ENCODE results near the gene ESR1. TPM values are rescaled to one million over a fixed set of nuclear protein-coding genes. Genes with fewer than 3 reads are reported as not detected.

ESR1 gene
- 1 to 10 TPM; 2.4 to 4.9 TPM for total RNA-seq
- long read RNA-seq = 0 reads

GRCh38 chr6:151807513-151808370 is at the start of gene ESR1:
Gene ESR1, plus strand, starts transcription at chr6:151807682. Its CDS starts 231 bp downstream, at chr6:151807913.
- ATAC-seq = peak; percentile 48 to 57
- intact Hi-C loops (cut with DNase I) = no loop called here
- DNase-seq = peak; percentile 29

GRCh38 chr6:151760486-151760885 is 47.0 kb upstream of the ESR1 start:
- intact Hi-C loops (cut with DNase I) = loop anchor here (10.0 kb wide), 1 partner anchor 504 kb away; no protein-coding TSS in a partner anchor
- ATAC-seq = no peak
- DNase-seq = no peak

GRCh38 chr6:151761851-151762250 is 45.6 kb upstream of the ESR1 start:
- DNase-seq (no peak), ATAC-seq (no peak)
- intact Hi-C loops (cut with DNase I) = loop anchor here (10.0 kb wide), 1 partner anchor 503 kb away; no protein-coding TSS in a partner anchor

GRCh38 chr6:151762817-151763216 is 44.7 kb upstream of the ESR1 start:
- no peak for ATAC-seq
- DNase-seq = no peak
- intact Hi-C loops (cut with DNase I) = loop anchor here (10.0 kb wide), 1 partner anchor 502 kb away; no protein-coding TSS in a partner anchor

GRCh38 chr6:151763303-151763702 is 44.2 kb upstream of the ESR1 start:
- intact Hi-C loops (cut with DNase I) = loop anchor here (10.0 kb wide), 1 partner anchor 501 kb away; no protein-coding TSS in a partner anchor
- DNase-seq (no peak), ATAC-seq (peak; percentile 79)

GRCh38 chr6:151763938-151764680 is 43.4 kb upstream of the ESR1 start:
- DNase-seq = peak; percentile 95
- peak; percentile 93 to 98 for ATAC-seq
- intact Hi-C loops (cut with DNase I) = loop anchor here (10.0 kb wide), 1 partner anchor 501 kb away; no protein-coding TSS in a partner anchor

GRCh38 chr6:151765444-151765886 is 42.0 kb upstream of the ESR1 start:
- DNase-seq = no peak
- intact Hi-C loops (cut with DNase I) = loop anchor here (5.0 to 10.0 kb wide), 2 partner anchors 357 to 499 kb away; no protein-coding TSS in a partner anchor
- peak; percentile 40 to 45 for ATAC-seq

GRCh38 chr6:151772446-151772845 is 35.0 kb upstream of the ESR1 start:
- intact Hi-C loops (cut with DNase I) = no loop called here
- DNase-seq (no peak), ATAC-seq (no peak)

- ATAC-seq (no peak), DNase-seq (no peak)
- intact Hi-C loops (cut with DNase I) = no loop called here
These were observed 34.1 kb upstream of the ESR1 start for GRCh38 chr6:151773382-151773781.

GRCh38 chr6:151782560-151782959 is 24.9 kb upstream of the ESR1 start:
- no peak for ATAC-seq
- intact Hi-C loops (cut with DNase I) = no loop called here
- no peak for DNase-seq

GRCh38 chr6:151783692-151784091 is 23.8 kb upstream of the ESR1 start:
- no peak for DNase-seq
- intact Hi-C loops (cut with DNase I) = no loop called here
- no peak for ATAC-seq

GRCh38 chr6:151784441-151785214 is 22.9 kb upstream of the ESR1 start:
- no peak for DNase-seq
- intact Hi-C loops (cut with DNase I) = no loop called here
- no peak for ATAC-seq

- ATAC-seq = peak in 1 of 2 donors; percentile 80
- intact Hi-C loops (cut with DNase I) = no loop called here
- DNase-seq = no peak
These were observed 10.5 kb upstream of the ESR1 start for GRCh38 chr6:151796842-151797530.

- DNase-seq (no peak), ATAC-seq (no peak)
- intact Hi-C loops (cut with DNase I) = no loop called here
These were observed 3.7 kb upstream of the ESR1 start for GRCh38 chr6:151803743-151804142.

- ATAC-seq = no peak
- intact Hi-C loops (cut with DNase I) = no loop called here
- DNase-seq = no peak
These were observed 2.7 kb upstream of the ESR1 start for GRCh38 chr6:151804585-151805285.

- intact Hi-C loops (cut with DNase I) = no loop called here
- ATAC-seq (peak; percentile 42 to 43), DNase-seq (peak; percentile 25)
These were observed 2.1 kb upstream of the ESR1 start for GRCh38 chr6:151805286-151805840.

- DNase-seq = no peak
- intact Hi-C loops (cut with DNase I) = no loop called here
- ATAC-seq = peak in 1 of 2 donors; percentile 9
These were observed 547 bp upstream of the ESR1 start for GRCh38 chr6:151806757-151807512.

Data from left cardiac atrium (tissue), 4 donors.